ENCODE results near the gene CCDC78. TPM values are rescaled to one million over a fixed set of nuclear protein-coding genes. Genes with fewer than 3 reads are reported as not detected.

Gene CCDC78
- total RNA-seq, 1 donor from 2014 or later: 0.85 TPM

DNA sequence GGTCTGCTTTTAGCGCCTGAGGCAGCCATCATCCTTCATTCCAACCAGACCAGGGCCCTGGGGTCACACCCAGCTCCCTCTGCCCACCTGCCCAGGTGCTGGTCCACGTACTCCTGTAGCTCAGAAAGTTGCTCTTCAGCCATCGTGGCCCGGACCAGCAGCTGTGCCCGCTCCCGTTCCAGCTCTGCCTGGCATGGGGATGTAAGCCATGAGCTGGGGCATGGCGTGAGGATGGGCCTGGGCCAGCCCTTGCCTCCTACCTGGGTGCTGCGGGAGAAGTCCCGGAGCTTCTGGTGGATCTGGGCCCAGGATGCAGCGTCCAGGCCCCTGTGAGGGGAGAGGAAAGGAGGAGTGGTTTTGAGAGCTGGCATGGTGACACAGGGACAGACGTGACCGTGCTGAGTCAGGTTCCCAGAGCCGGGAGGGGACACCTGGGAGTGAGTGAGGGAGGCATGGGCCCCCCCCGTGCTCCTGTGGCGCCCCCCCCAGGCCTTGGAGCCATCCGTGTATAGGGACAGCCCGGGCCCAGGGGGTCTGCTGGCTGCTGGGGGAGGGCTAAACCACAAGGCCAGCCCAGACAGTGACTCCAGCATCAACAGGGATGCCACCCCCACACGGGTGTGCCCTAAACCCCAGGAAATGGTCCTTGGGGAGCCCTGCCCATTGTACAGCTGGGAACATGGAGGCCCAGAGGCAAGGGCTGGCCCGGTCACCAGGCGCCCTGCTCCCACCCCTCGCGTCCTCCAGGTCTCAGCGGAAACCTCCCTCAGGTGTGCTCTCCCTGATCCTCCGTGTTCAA, 3.2 kb downstream of the CCDC78 start:
- no peak overlapping the region for H3K4me3 Mint-ChIP-seq (ENCODE audit: unreplicated experiment)
- no peak overlapping the region for H3K27ac Mint-ChIP-seq (ENCODE audit: unreplicated experiment)
- H3K4me1 Mint-ChIP-seq (ENCODE audit: unreplicated experiment): no peaks in the 10 kb centered on the region
- peaks cover 21% of the 10 kb centered on the region for H3K27me3 Mint-ChIP-seq (ENCODE audit: unreplicated experiment)
- H3K36me3 Mint-ChIP-seq (ENCODE audit: low read depth, unreplicated experiment): no peaks in the 10 kb centered on the region
- no peaks in the 10 kb centered on the region for H3K9me3 Mint-ChIP-seq (ENCODE audit: unreplicated experiment)
- no peak for DNase-seq (ENCODE audit: low spot score)
- TF ChIP-seq CTCF (IDR thresholded peaks at IDR 0.05; ENCODE audit: unreplicated experiment): no peak

GRCh38 chr16:721765-722540, 4.3 kb downstream of the CCDC78 start:
- H3K9me3 Mint-ChIP-seq (ENCODE audit: unreplicated experiment): no peaks in the 10 kb centered on the region
- no peaks in the 10 kb centered on the region for H3K4me1 Mint-ChIP-seq (ENCODE audit: unreplicated experiment)
- DNase-seq (ENCODE audit: low spot score): no peak
- H3K36me3 Mint-ChIP-seq (ENCODE audit: low read depth, unreplicated experiment): no peaks in the 10 kb centered on the region
- peaks cover 21% of the 10 kb centered on the region for H3K27me3 Mint-ChIP-seq (ENCODE audit: unreplicated experiment)
- no peak overlapping the region for H3K27ac Mint-ChIP-seq (ENCODE audit: unreplicated experiment)
- no peak for TF ChIP-seq CTCF (IDR thresholded peaks at IDR 0.05; ENCODE audit: unreplicated experiment)
- H3K4me3 Mint-ChIP-seq (ENCODE audit: unreplicated experiment): no peak overlapping the region

GRCh38 chr16:720990-721764, 5.1 kb downstream of the CCDC78 start, which contains the start of gene ANTKMT:
Gene ANTKMT, plus strand, starts transcription at chr16:721146. Its CDS starts 129 bp downstream, at chr16:721275.
- H3K27me3 Mint-ChIP-seq (ENCODE audit: unreplicated experiment): peaks cover 18% of the 10 kb centered on the region
- no peaks in the 10 kb centered on the region for H3K36me3 Mint-ChIP-seq (ENCODE audit: low read depth, unreplicated experiment)
- peak within 1 kb of the TSS; percentile 67 for H3K4me3 Mint-ChIP-seq (ENCODE audit: unreplicated experiment)
- no peak for TF ChIP-seq CTCF (IDR thresholded peaks at IDR 0.05; ENCODE audit: unreplicated experiment)
- DNase-seq (ENCODE audit: low spot score): peak; percentile 67
- no peak within 1 kb of the TSS for H3K27ac Mint-ChIP-seq (ENCODE audit: unreplicated experiment)
- H3K9me3 Mint-ChIP-seq (ENCODE audit: unreplicated experiment): no peaks in the 10 kb centered on the region
- H3K4me1 Mint-ChIP-seq (ENCODE audit: unreplicated experiment): no peaks in the 10 kb centered on the region

GRCh38 chr16:720447-720989, 5.7 kb downstream of the CCDC78 start:
- Mint-ChIP-seq H3K27me3 (ENCODE audit: unreplicated experiment) (peaks cover 18% of the 10 kb centered on the region), H3K27ac (ENCODE audit: unreplicated experiment) (no peak overlapping the region), H3K4me3 (ENCODE audit: unreplicated experiment) (peak overlapping the region; percentile 67), H3K36me3 (ENCODE audit: low read depth, unreplicated experiment) (no peaks in the 10 kb centered on the region), H3K9me3 (ENCODE audit: unreplicated experiment) (no peaks in the 10 kb centered on the region), H3K4me1 (ENCODE audit: unreplicated experiment) (no peaks in the 10 kb centered on the region)
- no peak for DNase-seq (ENCODE audit: low spot score)
- TF ChIP-seq CTCF (IDR thresholded peaks at IDR 0.05; ENCODE audit: unreplicated experiment): no peak
